ENCODE results near the gene CHIC2. TPM values are rescaled to one million over a fixed set of nuclear protein-coding genes. Genes with fewer than 3 reads are reported as not detected.
"Not testable (repeated sequence)": the region's sequence is repeated elsewhere in the genome, so short reads cannot be mapped to it uniquely, and the experiment has no call there.

Gene CHIC2
- total and polyA plus RNA-seq, 5 donors from 2014 or later: 49.9 to 87.5 (median 78.0) TPM

- H3K36me3 Mint-ChIP-seq: peaks cover 40% of the 10 kb centered on the region
- Histone ChIP-seq H3K27me3 (ENCODE audit: control insufficient read depth, insufficient read depth, low read length) (no peaks in the 10 kb centered on the region), H3K9me3 (ENCODE audit: control insufficient read depth in 2 of 2, low read length in 2 of 2) (no peaks in the 10 kb centered on the region), H3K4me3 (ENCODE audit: low read depth, low read length) (no peak overlapping the region), H3K36me3 (ENCODE audit: control insufficient read depth, insufficient read depth, low read length) (peaks cover 15% of the 10 kb centered on the region), H3K27ac (ENCODE audit: insufficient read depth, low read length, poor library complexity, severe bottlenecking) (no peak overlapping the region), H3K4me1 (ENCODE audit: control insufficient read depth, insufficient read depth, low read length, poor library complexity, severe bottlenecking) (peaks cover 11% of the 10 kb centered on the region)
- H3K9me3 Mint-ChIP-seq: no peaks in the 10 kb centered on the region
- no peaks in the 10 kb centered on the region for H3K27me3 Mint-ChIP-seq
- DNase-seq (no peak), ATAC-seq (ENCODE audit: low read depth in 2 of 2) (no peak)
- peaks cover 36 to 55% (median 43%) of the 10 kb centered on the region in 4 donors for H3K4me1 Mint-ChIP-seq
- no peak overlapping the region for H3K4me3 Mint-ChIP-seq
- no peak overlapping the region for H3K27ac Mint-ChIP-seq
These were observed 31.8 kb downstream of the CHIC2 start for GRCh38 chr4:54032558-54033135.

DNA sequence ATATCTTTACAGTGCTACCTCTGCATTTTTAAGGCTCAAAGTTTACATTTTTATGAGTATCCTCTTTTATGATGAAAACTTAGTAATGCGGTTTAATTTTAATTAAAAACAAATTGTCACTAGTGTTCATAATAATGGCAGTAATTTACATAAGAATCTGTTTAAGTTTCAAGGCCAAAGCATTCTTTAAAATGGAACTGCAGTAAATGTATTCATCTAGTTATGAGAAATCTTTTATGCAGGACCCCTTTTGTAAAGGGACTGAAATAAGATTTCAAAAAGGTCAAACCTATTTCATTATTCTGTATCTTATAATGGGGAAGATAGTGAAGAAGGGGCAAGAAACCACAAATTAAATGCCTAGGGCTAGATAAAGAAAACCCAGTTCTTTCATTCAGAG is 37.1 kb downstream of the CHIC2 start:
- no peak overlapping the region for H3K27ac Mint-ChIP-seq
- peaks cover 11% of the 10 kb centered on the region for H3K4me1 ChIP-seq (ENCODE audit: control insufficient read depth, insufficient read depth, low read length, poor library complexity, severe bottlenecking)
- H3K9me3 Mint-ChIP-seq: peaks cover 0 to 2% (median 0%) of the 10 kb centered on the region in 7 donors
- DNase-seq (no peak), ATAC-seq (ENCODE audit: low read depth in 2 of 2) (no peak)
- H3K9me3 ChIP-seq (ENCODE audit: control insufficient read depth in 2 of 2, low read length in 2 of 2): no peaks in the 10 kb centered on the region
- peaks cover 8% of the 10 kb centered on the region for H3K36me3 Mint-ChIP-seq
- no peak overlapping the region for H3K27ac ChIP-seq (ENCODE audit: insufficient read depth, low read length, poor library complexity, severe bottlenecking)
- no peak overlapping the region for H3K4me3 ChIP-seq (ENCODE audit: low read depth, low read length)
- no peaks in the 10 kb centered on the region for H3K36me3 ChIP-seq (ENCODE audit: control insufficient read depth, insufficient read depth, low read length)
- H3K27me3 ChIP-seq (ENCODE audit: control insufficient read depth, insufficient read depth, low read length): no peaks in the 10 kb centered on the region
- H3K27me3 Mint-ChIP-seq: no peaks in the 10 kb centered on the region
- peaks cover 20 to 38% (median 31%) of the 10 kb centered on the region in 4 donors for H3K4me1 Mint-ChIP-seq
- H3K4me3 Mint-ChIP-seq: no peak overlapping the region

- Histone ChIP-seq H3K27me3 (ENCODE audit: control insufficient read depth, insufficient read depth, low read length) (no peaks in the 10 kb centered on the region), H3K4me1 (ENCODE audit: control insufficient read depth, insufficient read depth, low read length, poor library complexity, severe bottlenecking) (peaks cover 11% of the 10 kb centered on the region), H3K4me3 (ENCODE audit: low read depth, low read length) (no peak overlapping the region), H3K36me3 (ENCODE audit: control insufficient read depth, insufficient read depth, low read length) (no peaks in the 10 kb centered on the region), H3K9me3 (ENCODE audit: control insufficient read depth in 2 of 2, low read length in 2 of 2) (no peaks in the 10 kb centered on the region), H3K27ac (ENCODE audit: insufficient read depth, low read length, poor library complexity, severe bottlenecking) (no peak overlapping the region)
- DNase-seq (no peak), ATAC-seq (ENCODE audit: low read depth in 2 of 2) (no peak)
- Mint-ChIP-seq H3K27ac (no peak overlapping the region), H3K4me1 (peaks cover 17 to 33% (median 29%) of the 10 kb centered on the region in 4 donors), H3K4me3 (peak overlapping the region in 1 of 4 donors; percentile 19), H3K9me3 (peaks cover 0 to 2% (median 0%) of the 10 kb centered on the region in 7 donors), H3K36me3 (peaks cover 4% of the 10 kb centered on the region), H3K27me3 (no peaks in the 10 kb centered on the region)
These were observed 38.8 kb downstream of the CHIC2 start for GRCh38 chr4:54025582-54025981.

DNA sequence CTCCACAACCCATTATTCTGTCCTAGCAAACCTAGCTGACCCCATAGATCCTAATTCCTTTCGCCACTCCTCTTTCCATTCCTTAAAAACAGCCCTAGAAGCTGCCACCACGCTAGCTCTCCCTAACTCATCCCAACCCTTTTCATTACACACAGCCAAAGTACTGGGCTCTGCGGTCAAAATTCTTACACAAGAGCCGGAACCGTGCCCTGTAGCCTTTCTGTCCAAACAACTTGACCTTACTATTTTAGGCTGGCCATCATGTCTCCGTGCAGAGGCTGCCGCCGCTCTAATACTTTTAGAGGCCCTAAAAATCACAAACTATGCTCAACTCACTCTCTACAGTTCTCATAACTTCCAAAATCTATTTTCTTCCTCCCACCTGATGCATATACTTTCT is 41.4 kb downstream of the CHIC2 start:
- not testable (repeated sequence) for H3K4me1 ChIP-seq (ENCODE audit: control insufficient read depth, insufficient read depth, low read length, poor library complexity, severe bottlenecking); H3K27ac Mint-ChIP-seq; H3K27me3 Mint-ChIP-seq; H3K4me3 Mint-ChIP-seq; DNase-seq; H3K4me3 ChIP-seq (ENCODE audit: low read depth, low read length); H3K9me3 ChIP-seq (ENCODE audit: control insufficient read depth in 2 of 2, low read length in 2 of 2); H3K27me3 ChIP-seq (ENCODE audit: control insufficient read depth, insufficient read depth, low read length); H3K9me3 Mint-ChIP-seq; H3K36me3 ChIP-seq (ENCODE audit: control insufficient read depth, insufficient read depth, low read length); H3K36me3 Mint-ChIP-seq; ATAC-seq (ENCODE audit: low read depth in 2 of 2); H3K27ac ChIP-seq (ENCODE audit: insufficient read depth, low read length, poor library complexity, severe bottlenecking)
- peaks cover 12 to 22% (median 17%) of the 10 kb centered on the region in 4 donors for H3K4me1 Mint-ChIP-seq

GRCh38 chr4:54017974-54018373 is 46.4 kb downstream of the CHIC2 start:
- H3K4me3 Mint-ChIP-seq: no peak overlapping the region
- DNase-seq (no peak), ATAC-seq (ENCODE audit: low read depth in 2 of 2) (no peak)
- Histone ChIP-seq H3K4me3 (ENCODE audit: low read depth, low read length) (no peak overlapping the region), H3K27me3 (ENCODE audit: control insufficient read depth, insufficient read depth, low read length) (no peaks in the 10 kb centered on the region), H3K27ac (ENCODE audit: insufficient read depth, low read length, poor library complexity, severe bottlenecking) (no peak overlapping the region), H3K4me1 (ENCODE audit: control insufficient read depth, insufficient read depth, low read length, poor library complexity, severe bottlenecking) (no peaks in the 10 kb centered on the region), H3K9me3 (ENCODE audit: control insufficient read depth in 2 of 2, low read length in 2 of 2) (no peaks in the 10 kb centered on the region), H3K36me3 (ENCODE audit: control insufficient read depth, insufficient read depth, low read length) (peaks cover 11% of the 10 kb centered on the region)
- no peak overlapping the region for H3K27ac Mint-ChIP-seq
- H3K27me3 Mint-ChIP-seq: no peaks in the 10 kb centered on the region
- no peaks in the 10 kb centered on the region for H3K36me3 Mint-ChIP-seq
- no peaks in the 10 kb centered on the region for H3K9me3 Mint-ChIP-seq
- H3K4me1 Mint-ChIP-seq: peaks cover 15 to 33% (median 20%) of the 10 kb centered on the region in 4 donors

DNA sequence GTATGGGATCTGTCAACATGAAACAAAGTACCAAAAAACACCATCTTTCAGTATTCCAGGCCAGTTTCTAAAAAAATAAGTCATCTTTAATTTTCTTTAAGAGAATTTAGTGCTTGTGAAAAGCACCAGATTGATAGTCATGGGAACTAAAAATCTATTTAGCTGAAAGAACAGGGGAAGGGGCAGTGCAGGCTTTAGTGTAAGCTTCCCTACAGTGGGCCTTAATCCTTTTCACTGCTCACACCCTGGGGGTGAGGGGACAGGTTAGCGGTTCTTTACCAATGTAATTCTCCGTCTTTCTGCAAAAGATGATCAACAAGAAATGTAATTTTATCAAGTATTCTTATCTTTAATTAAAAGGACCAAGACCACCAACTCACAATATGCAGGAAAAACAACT is 47.1 kb downstream of the CHIC2 start:
- no peak overlapping the region for H3K4me3 Mint-ChIP-seq
- no peaks in the 10 kb centered on the region for H3K9me3 Mint-ChIP-seq
- peaks cover 15 to 33% (median 22%) of the 10 kb centered on the region in 4 donors for H3K4me1 Mint-ChIP-seq
- H3K27me3 ChIP-seq (ENCODE audit: control insufficient read depth, insufficient read depth, low read length): no peaks in the 10 kb centered on the region
- H3K27ac ChIP-seq (ENCODE audit: insufficient read depth, low read length, poor library complexity, severe bottlenecking): no peak overlapping the region
- H3K36me3 ChIP-seq (ENCODE audit: control insufficient read depth, insufficient read depth, low read length): peaks cover 14% of the 10 kb centered on the region
- H3K27me3 Mint-ChIP-seq: no peaks in the 10 kb centered on the region
- no peaks in the 10 kb centered on the region for H3K9me3 ChIP-seq (ENCODE audit: control insufficient read depth in 2 of 2, low read length in 2 of 2)
- ATAC-seq (ENCODE audit: low read depth in 2 of 2) (no peak), DNase-seq (no peak)
- peak overlapping the region in 1 of 3 donors; percentile 51 for H3K27ac Mint-ChIP-seq
- H3K36me3 Mint-ChIP-seq: peaks cover 3% of the 10 kb centered on the region
- H3K4me3 ChIP-seq (ENCODE audit: low read depth, low read length): no peak overlapping the region
- no peaks in the 10 kb centered on the region for H3K4me1 ChIP-seq (ENCODE audit: control insufficient read depth, insufficient read depth, low read length, poor library complexity, severe bottlenecking)

GRCh38 chr4:54016504-54016903 is 47.9 kb downstream of the CHIC2 start:
- peaks cover 14% of the 10 kb centered on the region for H3K36me3 ChIP-seq (ENCODE audit: control insufficient read depth, insufficient read depth, low read length)
- peaks cover 3% of the 10 kb centered on the region for H3K36me3 Mint-ChIP-seq
- no peaks in the 10 kb centered on the region for H3K9me3 ChIP-seq (ENCODE audit: control insufficient read depth in 2 of 2, low read length in 2 of 2)
- DNase-seq: no peak
- H3K27me3 ChIP-seq (ENCODE audit: control insufficient read depth, insufficient read depth, low read length): no peaks in the 10 kb centered on the region
- no peaks in the 10 kb centered on the region for H3K27me3 Mint-ChIP-seq
- ATAC-seq (ENCODE audit: low read depth in 2 of 2): no peak
- no peaks in the 10 kb centered on the region for H3K4me1 ChIP-seq (ENCODE audit: control insufficient read depth, insufficient read depth, low read length, poor library complexity, severe bottlenecking)
- H3K27ac ChIP-seq (ENCODE audit: insufficient read depth, low read length, poor library complexity, severe bottlenecking): no peak overlapping the region
- H3K4me3 ChIP-seq (ENCODE audit: low read depth, low read length): no peak overlapping the region
- peaks cover 15 to 33% (median 23%) of the 10 kb centered on the region in 4 donors for H3K4me1 Mint-ChIP-seq
- H3K27ac Mint-ChIP-seq: peak overlapping the region in 1 of 3 donors; percentile 3
- H3K9me3 Mint-ChIP-seq: no peaks in the 10 kb centered on the region
- H3K4me3 Mint-ChIP-seq: no peak overlapping the region

GRCh38 chr4:54015423-54016030 is 48.9 kb downstream of the CHIC2 start:
- H3K4me1 ChIP-seq (ENCODE audit: control insufficient read depth, insufficient read depth, low read length, poor library complexity, severe bottlenecking): no peaks in the 10 kb centered on the region
- no peak for DNase-seq
- H3K27ac ChIP-seq (ENCODE audit: insufficient read depth, low read length, poor library complexity, severe bottlenecking): no peak overlapping the region
- Mint-ChIP-seq H3K36me3 (peaks cover 3% of the 10 kb centered on the region), H3K4me1 (peaks cover 19 to 33% (median 27%) of the 10 kb centered on the region in 4 donors), H3K27ac (peak overlapping the region in 1 of 3 donors; percentile 31), H3K27me3 (no peaks in the 10 kb centered on the region), H3K9me3 (no peaks in the 10 kb centered on the region), H3K4me3 (no peak overlapping the region)
- H3K9me3 ChIP-seq (ENCODE audit: control insufficient read depth in 2 of 2, low read length in 2 of 2): no peaks in the 10 kb centered on the region
- ATAC-seq (ENCODE audit: low read depth in 2 of 2): no peak
- no peaks in the 10 kb centered on the region for H3K27me3 ChIP-seq (ENCODE audit: control insufficient read depth, insufficient read depth, low read length)
- peaks cover 18% of the 10 kb centered on the region for H3K36me3 ChIP-seq (ENCODE audit: control insufficient read depth, insufficient read depth, low read length)
- H3K4me3 ChIP-seq (ENCODE audit: low read depth, low read length): no peak overlapping the region

Data from CD4-positive, CD25-positive, alpha-beta regulatory T cell (primary cell).